ENCODE measurements around the gene ZNF485. TPM values are rescaled to one million over a fixed set of nuclear protein-coding genes. Genes with fewer than 3 reads are reported as not detected.

Gene ZNF485
- total RNA-seq, 1 experiment from 2014 or later, result 4.9 TPM

GRCh38 chr10:43653746-43654145 lies 47.5 kb downstream of the ZNF485 start:
- no peak for DNase-seq (ENCODE audit: low read depth)
- in situ Hi-C loops (cut with HindIII; ENCODE audit: low pct_unique_long_range_greater_than_20kb, low sequenced_read_pairs), result no loop called here

- DNase-seq (ENCODE audit: low read depth), result no peak
- in situ Hi-C loops (cut with HindIII; ENCODE audit: low pct_unique_long_range_greater_than_20kb, low sequenced_read_pairs), result no loop called here
Measured at GRCh38 chr10:43655311-43655710, 49.1 kb downstream of the ZNF485 start.

- in situ Hi-C loops (cut with HindIII; ENCODE audit: low pct_unique_long_range_greater_than_20kb, low sequenced_read_pairs), result no loop called here
- no peak for DNase-seq (ENCODE audit: low read depth)
Measured at GRCh38 chr10:43658227-43658626, 52.0 kb downstream of the ZNF485 start.

- no peak for DNase-seq (ENCODE audit: low read depth)
- in situ Hi-C loops (cut with HindIII; ENCODE audit: low pct_unique_long_range_greater_than_20kb, low sequenced_read_pairs), result no loop called here
Measured at GRCh38 chr10:43665054-43665453, 58.8 kb downstream of the ZNF485 start.

- in situ Hi-C loops (cut with HindIII; ENCODE audit: low pct_unique_long_range_greater_than_20kb, low sequenced_read_pairs), result no loop called here
- DNase-seq (ENCODE audit: low read depth), result no peak
Measured at GRCh38 chr10:43666552-43666951, 60.3 kb downstream of the ZNF485 start.

GRCh38 chr10:43667317-43667731 lies 61.1 kb downstream of the ZNF485 start:
- in situ Hi-C loops (cut with HindIII; ENCODE audit: low pct_unique_long_range_greater_than_20kb, low sequenced_read_pairs), result no loop called here

More at GRCh38 chr10:43667317-43667731, 61.1 kb downstream of the ZNF485 start:
- DNase-seq (ENCODE audit: low read depth), result no peak

Other genes starting within 250 kb of the ZNF485 start
- gene FXYD4, start 234.8 kb upstream of the ZNF485 start, total RNA-seq (2014; rRNA removed; shearing (Covaris generic); ENCODE audit: low replicate concordance), result not detected in 2 replicates
- gene HNRNPF, start 197.3 kb upstream of the ZNF485 start, total RNA-seq (2014; rRNA removed; shearing (Covaris generic); ENCODE audit: low replicate concordance), result 253 and 281 TPM in 2 replicates
- 6.0 and 7.1 TPM in 2 replicates for gene ZNF487, start 169.3 kb upstream of the ZNF485 start, total RNA-seq (2014; rRNA removed; shearing (Covaris generic); ENCODE audit: low replicate concordance)
- 4.7 and 11.0 TPM in 2 replicates for gene ZNF239, start 31.8 kb upstream of the ZNF485 start, total RNA-seq (2014; rRNA removed; shearing (Covaris generic); ENCODE audit: low replicate concordance)
- gene ZNF32, start 42.4 kb downstream of the ZNF485 start, total RNA-seq (2014; rRNA removed; shearing (Covaris generic); ENCODE audit: low replicate concordance), result 96.9 and 107 TPM in 2 replicates

Measured in Caki2 (cell line).